Skeletal muscle satellite cell (primary cell): Measurements from ENCODE around the gene CDCA4.

Source experiments
- H3K27me3 ChIP-seq: 2 replicates; pipeline ENCODE4 v1.7.0; 2013; ENCODE audit warnings: low read length; ENCODE audit not compliant: control insufficient read depth, insufficient read depth
- H3K36me3 ChIP-seq: 2 replicates; pipeline ENCODE4 v1.7.0; 2013; ENCODE audit warnings: mild to moderate bottlenecking, control low read depth, low read length; ENCODE audit not compliant: insufficient read depth
- H3K4me1 ChIP-seq: 2 replicates; pipeline ENCODE4 v1.7.0; 2013; ENCODE audit warnings: low read length; ENCODE audit not compliant: control insufficient read depth, insufficient read depth
- H3K4me2 ChIP-seq: 2 replicates; pipeline ENCODE4 v1.7.0; 2013; ENCODE audit warnings: mild to moderate bottlenecking, low read length
- H3K4me3 ChIP-seq: 2 replicates; pipeline ENCODE4 v1.7.0; 2013; ENCODE audit warnings: low read length
- H3K9ac ChIP-seq: 2 replicates; pipeline ENCODE4 v1.7.0; 2013; ENCODE audit warnings: mild to moderate bottlenecking, low read depth, low read length, moderate library complexity
- H3K9me3 ChIP-seq: replicated peaks from 2 replicates; pipeline ENCODE4 v1.7.0; 2013; ENCODE audit warnings: mild to moderate bottlenecking, control low read depth, low read length

CDCA4 gene

GRCh38 chr14:105006831-105007592 is 13.9 kb downstream of the CDCA4 start:
- H3K9me3 ChIP-seq: no peaks in the 10 kb centered on the region
- H3K27me3 ChIP-seq: no peaks in the 10 kb centered on the region
- peaks cover 49% of the 10 kb centered on the region for H3K36me3 ChIP-seq
- H3K4me3 ChIP-seq: no peak overlapping the region
- H3K9ac ChIP-seq: no peak overlapping the region
- H3K4me1 ChIP-seq: peaks cover 20% of the 10 kb centered on the region
- H3K4me2 ChIP-seq: no peak overlapping the region

GRCh38 chr14:105005929-105006830 is 14.7 kb downstream of the CDCA4 start:
- Histone ChIP-seq H3K4me1 (peaks cover 16% of the 10 kb centered on the region), H3K9ac (no peak overlapping the region), H3K4me3 (no peak overlapping the region), H3K27me3 (no peaks in the 10 kb centered on the region), H3K4me2 (no peak overlapping the region), H3K36me3 (peaks cover 41% of the 10 kb centered on the region), H3K9me3 (no peaks in the 10 kb centered on the region)

GRCh38 chr14:105005329-105005928 is 15.5 kb downstream of the CDCA4 start:
- peaks cover 34% of the 10 kb centered on the region for H3K36me3 ChIP-seq
- H3K9ac ChIP-seq: no peak overlapping the region
- no peak overlapping the region for H3K4me3 ChIP-seq

GRCh38 chr14:104999361-104999760 is 21.5 kb downstream of the CDCA4 start:
- Histone ChIP-seq H3K27me3 (no peaks in the 10 kb centered on the region), H3K4me1 (peaks cover 16% of the 10 kb centered on the region), H3K9me3 (no peaks in the 10 kb centered on the region), H3K9ac (no peak overlapping the region), H3K36me3 (peaks cover 5% of the 10 kb centered on the region), H3K4me2 (no peak overlapping the region), H3K4me3 (no peak overlapping the region)

More at GRCh38 chr14:105005329-105005928, 15.5 kb downstream of the CDCA4 start:
- H3K4me2 ChIP-seq: no peak overlapping the region
- no peaks in the 10 kb centered on the region for H3K27me3 ChIP-seq
- H3K9me3 ChIP-seq: no peaks in the 10 kb centered on the region
- H3K4me1 ChIP-seq: peaks cover 16% of the 10 kb centered on the region

GRCh38 chr14:104998801-104999200 is 22.1 kb downstream of the CDCA4 start:
- no peak overlapping the region for H3K9ac ChIP-seq
- peaks cover 11% of the 10 kb centered on the region for H3K4me1 ChIP-seq
- no peak overlapping the region for H3K4me2 ChIP-seq
- H3K9me3 ChIP-seq: no peaks in the 10 kb centered on the region
- H3K36me3 ChIP-seq: peaks cover 5% of the 10 kb centered on the region
- no peak overlapping the region for H3K4me3 ChIP-seq
- no peaks in the 10 kb centered on the region for H3K27me3 ChIP-seq

- peaks cover 17% of the 10 kb centered on the region for H3K36me3 ChIP-seq
- H3K27me3 ChIP-seq: no peaks in the 10 kb centered on the region
- no peak overlapping the region for H3K9ac ChIP-seq
- H3K4me3 ChIP-seq: no peak overlapping the region
- peaks cover 5% of the 10 kb centered on the region for H3K4me1 ChIP-seq
- no peak overlapping the region for H3K4me2 ChIP-seq
- H3K9me3 ChIP-seq: no peaks in the 10 kb centered on the region
Observed at GRCh38 chr14:104996483-104996882, 24.4 kb downstream of the CDCA4 start.

GRCh38 chr14:104996032-104996431 is 24.9 kb downstream of the CDCA4 start:
- Histone ChIP-seq H3K9me3 (no peaks in the 10 kb centered on the region), H3K36me3 (peaks cover 17% of the 10 kb centered on the region), H3K9ac (no peak overlapping the region), H3K4me2 (no peak overlapping the region), H3K4me1 (peaks cover 5% of the 10 kb centered on the region), H3K4me3 (no peak overlapping the region), H3K27me3 (no peaks in the 10 kb centered on the region)

GRCh38 chr14:104994978-104995377 is 25.9 kb downstream of the CDCA4 start:
- Histone ChIP-seq H3K4me1 (peaks cover 5% of the 10 kb centered on the region), H3K9ac (no peak overlapping the region), H3K9me3 (no peaks in the 10 kb centered on the region), H3K4me2 (no peak overlapping the region), H3K36me3 (peaks cover 17% of the 10 kb centered on the region), H3K27me3 (no peaks in the 10 kb centered on the region), H3K4me3 (no peak overlapping the region)

GRCh38 chr14:104993808-104994591 is 26.9 kb downstream of the CDCA4 start:
- Histone ChIP-seq H3K4me3 (no peak overlapping the region), H3K36me3 (peaks cover 17% of the 10 kb centered on the region), H3K9me3 (no peaks in the 10 kb centered on the region), H3K4me1 (peaks cover 5% of the 10 kb centered on the region), H3K4me2 (no peak overlapping the region), H3K9ac (no peak overlapping the region), H3K27me3 (no peaks in the 10 kb centered on the region)

GRCh38 chr14:104993306-104993705 is 27.6 kb downstream of the CDCA4 start:
- H3K4me1 ChIP-seq: peaks cover 5% of the 10 kb centered on the region
- peaks cover 17% of the 10 kb centered on the region for H3K36me3 ChIP-seq
- H3K4me3 ChIP-seq: no peak overlapping the region
- H3K9ac ChIP-seq: no peak overlapping the region
- H3K9me3 ChIP-seq: no peaks in the 10 kb centered on the region
- no peaks in the 10 kb centered on the region for H3K27me3 ChIP-seq
- H3K4me2 ChIP-seq: no peak overlapping the region

- H3K36me3 ChIP-seq: peaks cover 17% of the 10 kb centered on the region
Observed at GRCh38 chr14:104992501-104992900, 28.4 kb downstream of the CDCA4 start.

More at GRCh38 chr14:104992501-104992900, 28.4 kb downstream of the CDCA4 start:
- Histone ChIP-seq H3K27me3 (no peaks in the 10 kb centered on the region), H3K9ac (no peak overlapping the region), H3K4me3 (no peak overlapping the region), H3K4me2 (no peak overlapping the region), H3K9me3 (no peaks in the 10 kb centered on the region), H3K4me1 (peaks cover 5% of the 10 kb centered on the region)
